Measurements from ENCODE around the gene TRIM65.

The TRIM65 gene

GRCh38 chr17:75875940-75876189, 20.9 kb downstream of the TRIM65 start:
- H3K36me3 ChIP-seq (ENCODE audit: control insufficient read depth, low read length), result peaks cover 10% of the 10 kb centered on the region
- peaks cover 8% of the 10 kb centered on the region for H3K27me3 ChIP-seq (ENCODE audit: control insufficient read depth, low read length)
- peak overlapping the region; percentile 75 for H3K4me3 ChIP-seq (ENCODE audit: low read length)
- H3K4me1 ChIP-seq (ENCODE audit: control insufficient read depth, low read length), result peaks cover 40% of the 10 kb centered on the region
- peak overlapping the region; percentile 80 for H3K27ac ChIP-seq (ENCODE audit: low read depth, low read length)
- H4K20me1 ChIP-seq (ENCODE audit: control insufficient read depth, insufficient read depth, low read depth, low read length), result no peaks in the 10 kb centered on the region
- peaks cover 15% of the 10 kb centered on the region for H3K79me2 ChIP-seq (ENCODE audit: control insufficient read depth, low read length)
- no peaks in the 10 kb centered on the region for H3K9me3 ChIP-seq (ENCODE audit: control insufficient read depth, insufficient read depth, low read length)
- TF ChIP-seq EZH2phosphoT487 (IDR thresholded peaks at IDR 0.05; ENCODE audit: borderline replicate concordance, low read length), result no peak
- TF ChIP-seq, protein P1, sequence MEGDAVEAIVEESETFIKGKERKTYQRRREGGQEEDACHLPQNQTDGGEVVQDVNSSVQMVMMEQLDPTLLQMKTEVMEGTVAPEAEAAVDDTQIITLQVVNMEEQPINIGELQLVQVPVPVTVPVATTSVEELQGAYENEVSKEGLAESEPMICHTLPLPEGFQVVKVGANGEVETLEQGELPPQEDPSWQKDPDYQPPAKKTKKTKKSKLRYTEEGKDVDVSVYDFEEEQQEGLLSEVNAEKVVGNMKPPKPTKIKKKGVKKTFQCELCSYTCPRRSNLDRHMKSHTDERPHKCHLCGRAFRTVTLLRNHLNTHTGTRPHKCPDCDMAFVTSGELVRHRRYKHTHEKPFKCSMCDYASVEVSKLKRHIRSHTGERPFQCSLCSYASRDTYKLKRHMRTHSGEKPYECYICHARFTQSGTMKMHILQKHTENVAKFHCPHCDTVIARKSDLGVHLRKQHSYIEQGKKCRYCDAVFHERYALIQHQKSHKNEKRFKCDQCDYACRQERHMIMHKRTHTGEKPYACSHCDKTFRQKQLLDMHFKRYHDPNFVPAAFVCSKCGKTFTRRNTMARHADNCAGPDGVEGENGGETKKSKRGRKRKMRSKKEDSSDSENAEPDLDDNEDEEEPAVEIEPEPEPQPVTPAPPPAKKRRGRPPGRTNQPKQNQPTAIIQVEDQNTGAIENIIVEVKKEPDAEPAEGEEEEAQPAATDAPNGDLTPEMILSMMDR (IDR thresholded peaks at IDR 0.05; ENCODE audit: low read depth, low read length, poor library complexity, severe bottlenecking), result no peak
- 0 out of 2 replicates have a peak, but pooled peaks cover 6% of the 10 kb centered on the region for H3F3A ChIP-seq (ENCODE audit: control insufficient read depth, insufficient read depth)
- H3K4me2 ChIP-seq (ENCODE audit: low read length), result peak overlapping the region; percentile 98
- H3K9me2 ChIP-seq (replicated peaks; ENCODE audit: control insufficient read depth, low read length), result no peaks in the 10 kb centered on the region

DNA sequence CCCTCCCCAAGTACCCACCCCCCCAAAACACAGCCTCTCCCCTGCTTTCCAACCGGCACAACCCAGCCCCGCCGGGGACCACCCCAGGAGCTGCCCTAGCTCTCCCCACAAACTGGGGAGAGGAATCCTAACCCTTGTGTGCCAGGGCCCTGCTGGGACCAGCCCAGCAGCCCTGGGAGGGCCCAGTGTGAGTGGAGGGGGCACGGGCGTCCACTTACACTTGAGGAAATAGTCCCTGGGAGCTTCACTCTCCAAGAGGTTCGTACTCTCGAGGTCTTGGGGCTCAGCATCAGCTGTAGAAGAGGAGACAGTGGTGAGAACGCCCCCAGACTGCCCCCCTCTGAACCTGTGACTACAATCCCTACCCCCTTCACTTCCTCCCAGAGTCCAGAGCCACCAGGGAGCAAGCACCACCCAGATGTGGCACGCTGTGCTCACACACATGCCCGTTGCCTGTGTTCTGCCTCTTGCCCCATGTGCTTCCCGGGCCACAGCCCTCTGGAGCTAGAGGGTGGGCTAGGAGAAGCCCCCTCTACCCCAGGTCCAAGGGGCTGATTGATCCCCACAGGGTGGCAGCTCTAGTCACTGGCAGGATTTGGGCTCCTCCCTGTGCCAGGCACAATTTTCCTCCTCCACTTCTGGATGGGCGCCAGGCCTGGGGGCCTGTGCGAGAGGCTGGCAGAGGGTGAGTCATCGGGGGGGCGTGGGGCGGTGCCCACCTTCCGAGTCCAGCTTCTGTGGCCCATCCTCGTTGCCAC, 21.4 kb downstream of the TRIM65 start:
- Histone ChIP-seq H3K4me2 (ENCODE audit: low read length) (peak overlapping the region; percentile 98), H3K9me3 (ENCODE audit: control insufficient read depth, insufficient read depth, low read length) (no peaks in the 10 kb centered on the region), H3K27me3 (ENCODE audit: control insufficient read depth, low read length) (peaks cover 8% of the 10 kb centered on the region), H3K9me2 (replicated peaks; ENCODE audit: control insufficient read depth, low read length) (no peaks in the 10 kb centered on the region), H3K4me1 (ENCODE audit: control insufficient read depth, low read length) (peaks cover 40% of the 10 kb centered on the region), H3K79me2 (ENCODE audit: control insufficient read depth, low read length) (peaks cover 15% of the 10 kb centered on the region), H4K20me1 (ENCODE audit: control insufficient read depth, insufficient read depth, low read depth, low read length) (no peaks in the 10 kb centered on the region), H3K27ac (ENCODE audit: low read depth, low read length) (peak overlapping the region; percentile 80), H3K36me3 (ENCODE audit: control insufficient read depth, low read length) (peaks cover 10% of the 10 kb centered on the region), H3F3A (ENCODE audit: control insufficient read depth, insufficient read depth) (0 out of 2 replicates have a peak, but pooled peaks cover 6% of the 10 kb centered on the region), H3K4me3 (ENCODE audit: low read length) (peak overlapping the region; percentile 75)
- TF ChIP-seq, protein P1 (IDR thresholded peaks at IDR 0.05; ENCODE audit: low read depth, low read length, poor library complexity, severe bottlenecking), result no peak
- TF ChIP-seq EZH2phosphoT487 (IDR thresholded peaks at IDR 0.05; ENCODE audit: borderline replicate concordance, low read length), result no peak

- Histone ChIP-seq H3K4me1 (ENCODE audit: control insufficient read depth, low read length) (peaks cover 40% of the 10 kb centered on the region), H3K4me2 (ENCODE audit: low read length) (no peak overlapping the region), H3K36me3 (ENCODE audit: control insufficient read depth, low read length) (peaks cover 10% of the 10 kb centered on the region), H3K4me3 (ENCODE audit: low read length) (no peak overlapping the region), H3K9me3 (ENCODE audit: control insufficient read depth, insufficient read depth, low read length) (no peaks in the 10 kb centered on the region), H4K20me1 (ENCODE audit: control insufficient read depth, insufficient read depth, low read depth, low read length) (no peaks in the 10 kb centered on the region), H3K27ac (ENCODE audit: low read depth, low read length) (no peak overlapping the region), H3K9me2 (replicated peaks; ENCODE audit: control insufficient read depth, low read length) (no peaks in the 10 kb centered on the region), H3K79me2 (ENCODE audit: control insufficient read depth, low read length) (peaks cover 15% of the 10 kb centered on the region), H3K27me3 (ENCODE audit: control insufficient read depth, low read length) (peaks cover 3% of the 10 kb centered on the region), H3F3A (ENCODE audit: control insufficient read depth, insufficient read depth) (0 out of 2 replicates have a peak, but pooled peaks cover 5% of the 10 kb centered on the region)
- TF ChIP-seq, protein P1 (IDR thresholded peaks at IDR 0.05; ENCODE audit: low read depth, low read length, poor library complexity, severe bottlenecking), result no peak
- no peak for TF ChIP-seq EZH2phosphoT487 (IDR thresholded peaks at IDR 0.05; ENCODE audit: borderline replicate concordance, low read length)
These were observed 22.2 kb downstream of the TRIM65 start for GRCh38 chr17:75874323-75875181.

Measured in DOHH2 (cell line).